RWPE2 (cell line): Measurements from ENCODE around the gene JAK3.
A peak's percentile ranks its signal among the peaks of the same experiment; 100 is the strongest.

Experiments
- ATAC-seq: fragments of 200-7000 bp; cut with Tn5 transposase; 3 replicates; pipeline ENCODE4 v1.9.1; 2021; ENCODE audit warnings: low read depth
- DNase-seq: peaks from one replicate; pipeline ENCODE4 v3.0.0-alpha.2; 2020; ENCODE audit warnings: low spot score
- H3K27ac ChIP-seq: fragments of 450-650 bp; 2 replicates; pipeline ENCODE4 v1.5.1; 2017; ENCODE audit warnings: mild to moderate bottlenecking; ENCODE audit not compliant: poor library complexity, severe bottlenecking
- H3K27me3 ChIP-seq: fragments of 250-450 bp; sonication (Bioruptor Pico); 2 replicates; pipeline ENCODE4 v1.5.1; 2021; ENCODE audit warnings: mild to moderate bottlenecking, moderate library complexity; ENCODE audit not compliant: insufficient read depth, poor library complexity, severe bottlenecking
- H3K36me3 ChIP-seq: fragments of 250-450 bp; sonication (Bioruptor Pico); 2 replicates; pipeline ENCODE4 v1.5.1; 2020; ENCODE audit warnings: low read depth, mild to moderate bottlenecking, moderate library complexity
- H3K4me1 ChIP-seq: fragments of 250-450 bp; sonication (Bioruptor Pico); 2 replicates; pipeline ENCODE4 v1.5.1; 2021; ENCODE audit warnings: mild to moderate bottlenecking, moderate library complexity; ENCODE audit not compliant: insufficient read depth, poor library complexity, severe bottlenecking
- H3K4me3 ChIP-seq: fragments of 250-450 bp; sonication (Bioruptor Pico); 2 replicates; pipeline ENCODE4 v1.5.1; 2021; ENCODE audit warnings: mild to moderate bottlenecking, moderate library complexity; ENCODE audit not compliant: severe bottlenecking
- H3K9me3 ChIP-seq: fragments of 250-450 bp; sonication (Bioruptor Pico); 2 replicates; pipeline ENCODE4 v1.5.1; 2021; ENCODE audit warnings: mild to moderate bottlenecking, moderate library complexity; ENCODE audit not compliant: severe bottlenecking
- TF ChIP-seq, protein P1 (sequence below): fragments of 450-650 bp; IDR thresholded peaks from one replicate; pipeline ENCODE4 v1.5.1; 2017; ENCODE audit warnings: mild to moderate bottlenecking, moderate library complexity; ENCODE audit not compliant: poor library complexity, severe bottlenecking

The JAK3 gene

DNA sequence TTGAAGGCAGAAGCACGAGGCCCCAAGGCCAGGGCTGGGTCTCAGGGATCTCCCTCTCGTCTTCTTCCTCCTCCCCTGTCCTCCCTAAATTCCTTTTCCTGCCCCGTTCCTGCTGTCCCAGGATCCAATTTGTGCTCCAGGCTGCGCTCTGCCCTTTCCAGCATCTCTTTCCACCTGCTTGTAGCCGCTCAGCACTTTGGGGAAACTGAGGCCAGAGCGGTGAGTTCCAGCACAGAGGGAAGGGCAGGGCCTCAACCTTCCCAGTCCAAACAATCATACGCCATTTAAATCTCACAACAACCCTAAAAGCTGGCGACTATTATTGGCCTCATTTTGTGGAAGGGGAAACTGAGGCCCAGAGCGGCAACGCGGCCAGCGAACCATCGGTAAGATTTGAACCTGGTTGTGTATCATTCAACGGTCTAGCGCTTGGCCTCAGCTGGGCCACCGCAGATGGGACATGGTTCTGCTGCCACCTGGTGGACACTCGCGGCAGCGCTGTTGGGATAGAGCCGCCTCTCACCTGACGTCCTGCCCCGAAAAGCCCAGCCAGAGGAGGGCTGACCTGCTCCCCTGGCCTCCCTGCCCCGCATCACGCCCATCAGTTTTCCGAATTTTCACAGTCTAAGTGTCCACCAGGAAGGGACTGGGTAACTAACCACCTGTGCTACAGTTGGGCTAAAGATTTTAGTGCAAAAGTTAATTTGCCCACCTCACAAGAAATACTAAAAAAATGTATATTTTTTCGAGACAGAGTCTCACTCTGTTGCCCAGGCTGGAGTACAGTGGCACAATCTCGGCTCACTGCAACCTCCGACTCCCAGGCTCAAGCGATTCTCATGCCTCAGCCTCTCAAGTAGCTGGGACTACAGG is 7.7 kb upstream of the JAK3 start:
- ATAC-seq (peak; percentile 56), DNase-seq (no peak)
- no peaks in the 10 kb centered on the region for H3K27me3 ChIP-seq
- H3K4me3 ChIP-seq = no peak overlapping the region
- TF ChIP-seq, protein P1, sequence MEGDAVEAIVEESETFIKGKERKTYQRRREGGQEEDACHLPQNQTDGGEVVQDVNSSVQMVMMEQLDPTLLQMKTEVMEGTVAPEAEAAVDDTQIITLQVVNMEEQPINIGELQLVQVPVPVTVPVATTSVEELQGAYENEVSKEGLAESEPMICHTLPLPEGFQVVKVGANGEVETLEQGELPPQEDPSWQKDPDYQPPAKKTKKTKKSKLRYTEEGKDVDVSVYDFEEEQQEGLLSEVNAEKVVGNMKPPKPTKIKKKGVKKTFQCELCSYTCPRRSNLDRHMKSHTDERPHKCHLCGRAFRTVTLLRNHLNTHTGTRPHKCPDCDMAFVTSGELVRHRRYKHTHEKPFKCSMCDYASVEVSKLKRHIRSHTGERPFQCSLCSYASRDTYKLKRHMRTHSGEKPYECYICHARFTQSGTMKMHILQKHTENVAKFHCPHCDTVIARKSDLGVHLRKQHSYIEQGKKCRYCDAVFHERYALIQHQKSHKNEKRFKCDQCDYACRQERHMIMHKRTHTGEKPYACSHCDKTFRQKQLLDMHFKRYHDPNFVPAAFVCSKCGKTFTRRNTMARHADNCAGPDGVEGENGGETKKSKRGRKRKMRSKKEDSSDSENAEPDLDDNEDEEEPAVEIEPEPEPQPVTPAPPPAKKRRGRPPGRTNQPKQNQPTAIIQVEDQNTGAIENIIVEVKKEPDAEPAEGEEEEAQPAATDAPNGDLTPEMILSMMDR = peak; percentile 95
- H3K9me3 ChIP-seq = no peaks in the 10 kb centered on the region
- H3K4me1 ChIP-seq = peaks cover 4% of the 10 kb centered on the region
- H3K27ac ChIP-seq = no peak overlapping the region
- H3K36me3 ChIP-seq = peaks cover 5% of the 10 kb centered on the region

DNA sequence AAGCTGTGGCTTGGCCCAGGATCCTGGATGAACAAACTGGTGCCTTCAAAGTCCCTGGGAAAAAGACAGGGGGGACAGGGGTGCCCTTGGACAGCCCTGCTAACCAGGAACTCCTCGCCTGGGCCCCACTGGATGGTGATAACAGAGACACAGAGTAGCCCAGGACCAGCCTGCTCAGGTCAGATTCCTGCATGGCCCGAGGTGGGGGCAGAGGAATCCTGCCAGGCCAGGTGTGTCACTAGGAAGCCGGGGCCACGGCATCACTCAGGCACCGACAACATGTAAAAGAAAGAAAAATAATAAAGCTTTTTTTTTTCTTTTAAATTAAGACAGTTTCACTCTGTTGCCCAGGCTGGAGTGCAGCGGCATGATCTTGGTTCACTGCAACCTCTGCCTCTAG is 6.3 kb upstream of the JAK3 start:
- Histone ChIP-seq H3K27ac (no peak overlapping the region), H3K36me3 (no peaks in the 10 kb centered on the region), H3K4me1 (peaks cover 10% of the 10 kb centered on the region), H3K9me3 (no peaks in the 10 kb centered on the region), H3K27me3 (no peaks in the 10 kb centered on the region), H3K4me3 (no peak overlapping the region)
- DNase-seq = no peak
- TF ChIP-seq, protein P1 = no peak
- ATAC-seq = no peak

- H3K4me1 ChIP-seq = peaks cover 10% of the 10 kb centered on the region
- DNase-seq = no peak
- H3K9me3 ChIP-seq = no peaks in the 10 kb centered on the region
- no peak overlapping the region for H3K4me3 ChIP-seq
- TF ChIP-seq, protein P1 = no peak
- no peaks in the 10 kb centered on the region for H3K36me3 ChIP-seq
- H3K27ac ChIP-seq = no peak overlapping the region
- no peaks in the 10 kb centered on the region for H3K27me3 ChIP-seq
- no peak for ATAC-seq
Observed at GRCh38 chr19:17848595-17849292, 962 bp upstream of the JAK3 start.

GRCh38 chr19:17846146-17846545 is 1.6 kb downstream of the JAK3 start:
- Histone ChIP-seq H3K4me1 (peaks cover 10% of the 10 kb centered on the region), H3K4me3 (no peak overlapping the region), H3K36me3 (no peaks in the 10 kb centered on the region), H3K9me3 (no peaks in the 10 kb centered on the region), H3K27me3 (no peaks in the 10 kb centered on the region), H3K27ac (no peak overlapping the region)
- no peak for DNase-seq
- TF ChIP-seq, protein P1 = no peak
- no peak for ATAC-seq
